Measurements from ENCODE around the gene DFFA.
A peak's percentile ranks its signal among the peaks of the same experiment; 100 is the strongest.
"Not testable (repeated sequence)": the region's sequence is repeated elsewhere in the genome, so short reads cannot be mapped to it uniquely, and the experiment has no call there.

Gene DFFA

DNA sequence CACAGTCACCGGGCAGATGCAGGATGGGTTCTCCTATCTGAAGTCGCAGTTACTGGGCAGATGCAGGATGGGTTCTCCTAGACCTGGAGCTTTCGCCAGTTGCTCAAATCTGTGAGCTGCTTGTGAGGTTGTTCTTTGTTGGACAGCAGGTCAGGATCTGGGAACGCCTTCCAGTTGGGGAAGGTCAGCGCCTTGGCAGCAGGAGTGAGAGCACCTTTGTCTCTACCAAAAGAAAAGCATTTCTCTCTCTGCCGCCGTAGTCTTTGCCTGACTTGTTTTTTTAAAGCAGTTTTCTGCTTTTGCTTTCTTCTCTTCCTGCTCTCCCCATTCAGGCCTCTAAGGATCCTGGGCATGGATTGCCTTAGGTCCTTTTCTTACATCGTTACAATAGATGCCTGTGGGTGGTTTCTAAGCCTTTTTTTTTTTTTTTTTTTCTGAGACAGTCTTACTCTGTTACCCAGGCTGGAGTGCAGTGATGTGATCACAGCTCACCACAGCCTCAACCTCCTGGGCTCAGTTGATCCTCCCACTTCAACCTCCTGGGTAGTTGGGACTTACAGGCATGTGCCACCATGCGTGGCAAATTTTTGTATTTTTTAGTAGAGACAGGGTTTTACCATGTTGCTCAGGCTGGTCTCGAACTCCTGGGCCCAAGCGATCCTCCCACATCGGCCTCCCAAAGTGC, 18.1 kb upstream of the DFFA start:
- no peaks in the 10 kb centered on the region for H3K9me3 Mint-ChIP-seq
- H3K4me1 Mint-ChIP-seq (ENCODE audit: low read depth): peaks cover 27% of the 10 kb centered on the region
- peaks cover 19% of the 10 kb centered on the region for H3K36me3 Mint-ChIP-seq (ENCODE audit: low read depth)

GRCh38 chr1:10489291-10490055, 17.1 kb upstream of the DFFA start:
- Mint-ChIP-seq H3K4me3 (no peak overlapping the region), H3K27me3 (no peaks in the 10 kb centered on the region), H3K4me1 (ENCODE audit: low read depth) (peaks cover 23% of the 10 kb centered on the region), H3K36me3 (ENCODE audit: low read depth) (peaks cover 23% of the 10 kb centered on the region), H3K9me3 (no peaks in the 10 kb centered on the region), H3K27ac (no peak overlapping the region)

More for the DNA sequence above, 18.1 kb upstream of the DFFA start:
- H3K27me3 Mint-ChIP-seq: no peaks in the 10 kb centered on the region
- no peak overlapping the region for H3K4me3 Mint-ChIP-seq
- no peak overlapping the region for H3K27ac Mint-ChIP-seq

DNA sequence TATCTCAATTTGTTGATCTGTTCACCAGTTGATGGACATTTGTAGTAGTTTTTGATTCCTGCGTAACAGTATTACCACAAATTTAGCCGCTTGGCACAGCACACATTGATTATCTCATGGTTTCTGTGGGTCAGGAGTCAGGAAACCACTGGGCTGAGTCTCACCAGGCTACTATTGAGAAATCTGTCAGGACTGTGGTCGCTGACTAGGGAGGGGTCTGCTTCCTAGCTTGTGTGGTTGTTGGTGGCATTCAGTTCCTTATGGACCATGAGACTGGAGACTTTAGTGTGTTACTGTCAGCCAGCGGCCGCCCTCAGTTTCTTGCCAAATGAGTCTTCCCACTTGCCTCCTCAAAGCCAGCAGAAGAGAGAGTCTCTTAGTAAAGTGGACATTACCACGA, 12.2 kb upstream of the DFFA start:
- peaks cover 23% of the 10 kb centered on the region for H3K36me3 Mint-ChIP-seq (ENCODE audit: low read depth)
- no peaks in the 10 kb centered on the region for H3K9me3 Mint-ChIP-seq
- H3K4me1 Mint-ChIP-seq (ENCODE audit: low read depth): peaks cover 15% of the 10 kb centered on the region
- no peak overlapping the region for H3K4me3 Mint-ChIP-seq
- no peaks in the 10 kb centered on the region for H3K27me3 Mint-ChIP-seq
- no peak overlapping the region for H3K27ac Mint-ChIP-seq

DNA sequence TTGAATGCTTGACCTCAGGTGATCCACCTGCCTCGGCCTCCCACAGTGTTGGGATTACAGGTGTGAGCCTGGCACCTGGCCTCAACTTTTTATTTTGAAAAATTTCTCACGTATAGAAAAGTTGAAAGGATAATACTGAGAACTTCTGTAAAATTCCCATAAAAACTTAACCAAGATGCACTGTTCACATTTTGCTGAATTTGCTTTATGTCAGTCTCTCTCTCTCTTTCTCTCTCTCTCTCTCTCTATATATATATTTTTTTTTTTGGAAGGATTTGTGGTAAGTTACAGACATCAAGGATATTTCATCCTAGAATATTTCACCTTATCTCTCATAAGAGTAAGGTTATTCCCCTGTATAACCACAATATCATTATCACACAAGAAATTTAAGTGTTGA, 8.3 kb upstream of the DFFA start:
- H3K9me3 Mint-ChIP-seq: no peaks in the 10 kb centered on the region
- no peaks in the 10 kb centered on the region for H3K27me3 Mint-ChIP-seq
- H3K4me1 Mint-ChIP-seq (ENCODE audit: low read depth): peaks cover 20% of the 10 kb centered on the region
- no peak overlapping the region for H3K27ac Mint-ChIP-seq
- H3K36me3 Mint-ChIP-seq (ENCODE audit: low read depth): peaks cover 12% of the 10 kb centered on the region
- H3K4me3 Mint-ChIP-seq: no peak overlapping the region

DNA sequence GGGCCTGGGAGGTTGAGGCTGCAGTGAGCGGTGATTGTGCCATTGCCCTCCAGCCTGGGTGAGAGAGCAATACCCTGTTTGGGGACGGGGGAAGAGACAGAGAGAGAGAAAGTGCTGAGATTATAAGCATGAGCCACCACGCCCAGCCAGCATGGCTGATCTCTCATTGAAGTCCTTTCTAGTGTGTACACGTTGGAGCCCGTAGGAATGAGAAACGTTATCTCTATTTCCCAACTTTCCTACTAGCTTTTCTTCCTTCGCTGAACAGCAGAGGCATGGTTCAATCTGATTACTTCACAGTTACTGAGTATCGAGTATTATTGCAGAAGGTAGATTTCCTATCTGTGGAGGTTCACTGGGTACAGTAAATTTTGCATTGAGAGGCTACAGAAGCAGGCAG, 7.0 kb upstream of the DFFA start:
- Mint-ChIP-seq H3K4me3 (no peak overlapping the region), H3K4me1 (ENCODE audit: low read depth) (peaks cover 21% of the 10 kb centered on the region), H3K36me3 (ENCODE audit: low read depth) (peaks cover 4% of the 10 kb centered on the region), H3K27ac (no peak overlapping the region), H3K27me3 (no peaks in the 10 kb centered on the region), H3K9me3 (no peaks in the 10 kb centered on the region)

GRCh38 chr1:10475510-10475909, 3.2 kb upstream of the DFFA start:
- Mint-ChIP-seq H3K36me3 (ENCODE audit: low read depth) (peaks cover 8% of the 10 kb centered on the region), H3K4me3 (peak overlapping the region; percentile 97), H3K27me3 (no peaks in the 10 kb centered on the region), H3K4me1 (ENCODE audit: low read depth) (peaks cover 47% of the 10 kb centered on the region), H3K9me3 (no peaks in the 10 kb centered on the region), H3K27ac (peak overlapping the region; percentile 86)

DNA sequence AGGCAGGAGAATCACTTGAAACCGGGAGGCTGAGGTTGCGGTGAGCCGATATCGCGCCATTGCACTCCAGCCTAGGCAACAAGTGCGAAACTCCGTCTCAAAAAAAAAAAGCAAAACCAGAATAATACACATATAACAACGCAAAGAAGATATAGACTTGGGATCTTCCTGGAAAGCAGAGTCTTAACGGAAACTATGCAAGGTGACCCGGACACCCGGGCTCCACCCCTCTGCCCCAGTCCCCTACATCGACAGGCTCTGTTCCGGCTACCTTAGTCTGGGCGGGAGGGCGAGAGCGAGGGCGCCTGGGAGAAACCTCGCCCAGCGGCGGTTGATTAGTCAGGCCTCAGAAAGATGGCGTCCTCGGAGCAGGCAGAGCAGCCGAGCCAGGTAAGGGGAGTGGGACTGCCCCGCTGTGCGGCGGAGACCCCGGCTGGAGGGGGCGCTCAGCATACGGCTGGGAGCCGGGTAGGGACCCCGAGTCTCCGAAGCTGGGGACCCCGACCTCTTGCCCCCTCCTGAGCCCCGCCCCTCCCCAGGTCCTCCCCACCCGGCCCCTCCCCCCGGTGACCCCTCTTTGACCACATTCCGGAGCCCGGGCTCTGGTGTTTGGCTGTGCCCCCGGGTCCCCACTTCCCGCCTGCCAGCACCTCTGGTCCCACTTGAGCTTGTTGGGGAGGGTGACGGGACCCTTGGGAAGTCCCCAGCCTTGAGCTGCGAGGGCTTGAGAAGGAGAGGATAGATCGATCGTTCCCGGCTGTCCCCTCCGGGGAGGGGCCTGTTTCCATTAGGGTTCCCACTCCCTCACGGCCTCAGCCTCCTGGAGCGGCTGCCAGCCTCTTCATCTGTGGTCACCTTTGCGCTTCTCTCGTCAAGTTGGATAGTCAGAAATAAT, 2.5 kb upstream of the DFFA start, which contains the start of gene PEX14:
TSS of gene PEX14 (plus strand) at position 338 of the 895 bp plus-strand sequence. CDS start at position 355, 17 bp downstream.
- Mint-ChIP-seq H3K36me3 (ENCODE audit: low read depth) (peaks cover 12% of the 10 kb centered on the region), H3K27ac (peak within 1 kb of the TSS; percentile 86), H3K4me1 (ENCODE audit: low read depth) (peaks cover 47% of the 10 kb centered on the region), H3K27me3 (no peaks in the 10 kb centered on the region), H3K9me3 (no peaks in the 10 kb centered on the region), H3K4me3 (peak within 1 kb of the TSS; percentile 97)

- Mint-ChIP-seq H3K27ac (peak overlapping the region; percentile 79), H3K36me3 (ENCODE audit: low read depth) (peaks cover 10% of the 10 kb centered on the region), H3K4me3 (peak overlapping the region; percentile 97), H3K4me1 (ENCODE audit: low read depth) (peaks cover 47% of the 10 kb centered on the region)
- not testable (repeated sequence) for H3K9me3 Mint-ChIP-seq, H3K27me3 Mint-ChIP-seq
Measured at GRCh38 chr1:10474309-10474612, 1.9 kb upstream of the DFFA start.

DNA sequence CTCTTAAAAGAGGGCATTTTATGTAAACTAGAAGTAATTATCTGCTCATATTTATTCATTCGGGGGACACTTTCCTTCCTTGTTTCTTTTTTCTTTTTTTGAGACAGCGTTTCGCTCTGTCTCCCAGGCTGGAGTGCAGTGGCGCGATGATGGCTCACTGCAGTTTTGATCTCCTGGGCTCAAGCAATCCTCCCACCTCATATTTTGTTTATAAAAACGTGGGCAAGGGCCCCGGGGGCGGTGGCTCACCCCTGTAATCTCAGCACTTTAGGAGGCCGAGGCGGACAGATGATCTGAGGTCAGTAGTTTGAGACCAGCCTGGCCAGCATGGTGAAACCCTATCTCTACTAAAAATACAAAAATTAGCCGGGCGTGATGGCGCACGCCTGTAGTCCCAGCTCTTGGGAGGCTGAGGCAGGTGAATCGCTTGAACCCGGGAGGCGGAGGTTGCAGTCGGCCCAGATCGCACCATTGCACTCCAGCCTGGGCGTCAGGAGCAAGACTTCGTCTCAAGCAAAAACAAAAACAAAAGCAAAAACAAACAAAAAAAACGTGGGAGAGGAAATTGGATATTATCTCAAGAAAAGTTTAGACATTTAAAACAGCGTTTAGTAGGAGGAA, 926 bp upstream of the DFFA start:
- no peaks in the 10 kb centered on the region for H3K27me3 Mint-ChIP-seq
- no peaks in the 10 kb centered on the region for H3K9me3 Mint-ChIP-seq
- H3K4me1 Mint-ChIP-seq (ENCODE audit: low read depth): peaks cover 50% of the 10 kb centered on the region
- H3K36me3 Mint-ChIP-seq (ENCODE audit: low read depth): peaks cover 20% of the 10 kb centered on the region
- H3K4me3 Mint-ChIP-seq: peak overlapping the region; percentile 96
- H3K27ac Mint-ChIP-seq: peak overlapping the region; percentile 36

DNA sequence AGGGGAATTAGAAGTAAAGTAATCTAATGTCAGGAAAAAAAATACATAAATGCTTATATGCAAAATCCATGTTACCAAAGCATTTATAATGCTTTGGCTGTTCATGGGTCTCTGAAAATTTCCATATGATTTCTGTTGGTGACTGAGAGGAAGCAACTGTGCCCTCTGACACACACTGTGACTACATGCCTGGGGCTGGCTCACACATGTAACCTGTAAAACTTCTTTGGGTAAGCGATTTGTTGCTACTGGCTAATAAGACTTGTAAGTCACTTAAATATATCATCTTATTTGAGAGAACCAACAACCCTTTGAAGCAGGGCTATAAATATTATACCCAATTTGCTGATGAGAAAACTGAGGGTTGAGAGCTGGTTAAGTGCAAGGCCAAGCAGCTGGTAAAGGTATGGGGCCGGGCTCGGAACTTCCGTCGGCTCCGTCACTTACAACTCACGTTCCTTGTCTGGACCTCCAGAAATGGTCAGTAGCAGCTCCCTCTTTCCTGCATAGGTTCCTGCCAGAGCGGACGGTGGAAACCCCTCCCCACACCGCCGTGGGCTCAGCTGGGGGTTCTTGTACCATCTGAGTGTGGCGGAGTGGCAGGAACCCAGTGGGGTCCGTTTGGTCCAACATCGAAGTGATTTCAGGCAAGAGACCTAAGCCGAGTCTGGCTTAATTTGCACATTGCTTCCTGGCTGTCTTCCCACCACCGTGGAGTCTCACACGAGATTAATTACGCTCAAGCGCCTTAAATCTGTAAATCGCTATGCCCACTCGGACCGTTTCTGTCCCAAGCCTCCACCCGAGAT, 714 bp downstream of the DFFA start:
- Mint-ChIP-seq H3K4me1 (ENCODE audit: low read depth) (peaks cover 47% of the 10 kb centered on the region), H3K27me3 (no peaks in the 10 kb centered on the region), H3K27ac (peak overlapping the region; percentile 96), H3K36me3 (ENCODE audit: low read depth) (peaks cover 33% of the 10 kb centered on the region), H3K4me3 (peak overlapping the region; percentile 96), H3K9me3 (no peaks in the 10 kb centered on the region)

GRCh38 chr1:10470043-10470442, 2.3 kb downstream of the DFFA start:
- Mint-ChIP-seq H3K9me3 (no peaks in the 10 kb centered on the region), H3K4me1 (ENCODE audit: low read depth) (peaks cover 34% of the 10 kb centered on the region), H3K4me3 (no peak overlapping the region), H3K27ac (no peak overlapping the region), H3K27me3 (no peaks in the 10 kb centered on the region), H3K36me3 (ENCODE audit: low read depth) (peaks cover 38% of the 10 kb centered on the region)

GRCh38 chr1:10467078-10467477, 5.3 kb downstream of the DFFA start:
- peaks cover 63% of the 10 kb centered on the region for H3K36me3 Mint-ChIP-seq (ENCODE audit: low read depth)
- H3K9me3 Mint-ChIP-seq: no peaks in the 10 kb centered on the region
- H3K4me3 Mint-ChIP-seq: no peak overlapping the region
- H3K27ac Mint-ChIP-seq: no peak overlapping the region
- no peaks in the 10 kb centered on the region for H3K27me3 Mint-ChIP-seq
- H3K4me1 Mint-ChIP-seq (ENCODE audit: low read depth): peaks cover 12% of the 10 kb centered on the region

DNA sequence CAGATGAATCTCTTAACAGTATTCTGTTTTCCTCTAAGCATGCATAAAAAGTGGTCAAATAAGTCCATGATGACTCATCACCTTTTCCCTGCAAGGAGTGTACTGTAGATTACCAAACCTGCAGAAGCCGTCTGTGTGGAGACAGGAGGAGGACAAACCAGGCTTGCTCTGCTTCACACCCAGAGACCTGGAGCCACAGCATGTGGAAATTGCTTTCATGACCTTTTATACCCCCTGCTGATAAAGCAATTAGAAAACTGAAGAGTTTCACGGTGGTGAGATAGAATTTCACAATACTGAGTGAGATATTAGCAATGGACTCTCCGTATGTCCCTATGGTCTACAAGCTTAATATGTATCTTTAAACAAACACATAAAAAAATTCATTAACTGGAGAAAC, 13.1 kb downstream of the DFFA start:
- Mint-ChIP-seq H3K36me3 (ENCODE audit: low read depth) (peaks cover 57% of the 10 kb centered on the region), H3K9me3 (no peaks in the 10 kb centered on the region), H3K4me3 (no peak overlapping the region), H3K27me3 (no peaks in the 10 kb centered on the region), H3K4me1 (ENCODE audit: low read depth) (peaks cover 3% of the 10 kb centered on the region), H3K27ac (no peak overlapping the region)

- Mint-ChIP-seq H3K27me3 (no peaks in the 10 kb centered on the region), H3K27ac (no peak overlapping the region), H3K36me3 (ENCODE audit: low read depth) (peaks cover 48% of the 10 kb centered on the region), H3K9me3 (no peaks in the 10 kb centered on the region), H3K4me1 (ENCODE audit: low read depth) (peaks cover 3% of the 10 kb centered on the region), H3K4me3 (no peak overlapping the region)
Measured at GRCh38 chr1:10457875-10458274, 14.5 kb downstream of the DFFA start.
